Bronchial epithelial cell (primary cell): Measurements from ENCODE around the gene GPR180. TPM values are rescaled to one million over a fixed set of nuclear protein-coding genes. Genes with fewer than 3 reads are reported as not detected.
"Not testable (repeated sequence)": the region's sequence is repeated elsewhere in the genome, so short reads cannot be mapped to it uniquely, and the experiment has no call there.

Source experiments
- DNase-seq: peaks from one replicate; pipeline ENCODE4 v3.0.0-alpha.2; 2010; ENCODE audit warnings: low read depth
- FAIRE-seq: peaks from 2 replicates; lab custom pipeline; 2011; peaks lifted over from hg19 to GRCh38; lab: Jason Lieb, UNC
- H3K27me3 ChIP-seq: 2 replicates; pipeline ENCODE4 v1.5.1; 2011; ENCODE audit warnings: low read length; ENCODE audit not compliant: control insufficient read depth, insufficient read depth
- H3K36me3 ChIP-seq: 2 replicates; pipeline ENCODE4 v1.5.1; 2011; ENCODE audit warnings: low read length; ENCODE audit not compliant: control insufficient read depth, insufficient read depth
- H3K4me3 ChIP-seq: 2 replicates; pipeline ENCODE4 v1.5.1; 2011; ENCODE audit warnings: mild to moderate bottlenecking, low read depth, low read length, control low read depth
- CTCF ChIP-seq: IDR thresholded peaks from 2 replicates; pipeline ENCODE4 v1.5.1; 2011; ENCODE audit warnings: mild to moderate bottlenecking, moderate library complexity, low read length, control low read depth, inconsistent platforms; ENCODE audit not compliant: insufficient read depth, severe bottlenecking
- total RNA-seq: library from RNA; depleted of rRNA; stranded (reverse); fragments of >200 nt; gene quantifications from 2 replicates; pipeline ENCODE4 v1.2.1, GENCODE V29; 2014

The GPR180 gene
- total RNA-seq, 1 donor from 2014 or later = 12.4 TPM

GRCh38 chr13:94636942-94637578 lies 35.4 kb downstream of the GPR180 start:
- no peak for TF ChIP-seq CTCF
- DNase-seq (no peak), FAIRE-seq (no peak)

DNA sequence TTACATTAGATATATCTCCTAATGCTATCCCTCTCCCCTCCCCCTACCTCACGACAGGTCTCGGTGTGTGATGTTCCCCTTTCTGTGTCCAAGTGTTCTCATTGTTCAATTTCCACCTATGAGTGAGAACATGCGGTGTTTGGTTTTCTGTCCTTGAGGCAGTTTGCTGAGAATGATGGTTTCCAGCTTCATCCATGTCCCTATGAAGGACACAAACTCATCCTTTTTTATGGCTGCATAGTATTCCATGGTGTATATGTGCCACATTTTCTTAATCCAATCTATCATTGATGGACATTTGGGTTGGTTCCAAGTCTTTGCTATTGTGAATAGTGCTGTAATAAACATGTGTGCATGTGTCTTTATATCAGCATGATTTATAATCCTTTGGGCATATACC lies 36.0 kb downstream of the GPR180 start:
- H3K27me3 ChIP-seq, H3K4me3 ChIP-seq, DNase-seq, H3K36me3 ChIP-seq, FAIRE-seq: not testable (repeated sequence)

More at GRCh38 chr13:94636942-94637578, 35.4 kb downstream of the GPR180 start:
- Histone ChIP-seq H3K27me3 (no peaks in the 10 kb centered on the region), H3K36me3 (no peaks in the 10 kb centered on the region), H3K4me3 (no peak overlapping the region)

GRCh38 chr13:94640721-94641120 lies 39.1 kb downstream of the GPR180 start:
- Histone ChIP-seq H3K4me3 (no peak overlapping the region), H3K27me3 (no peaks in the 10 kb centered on the region), H3K36me3 (no peaks in the 10 kb centered on the region)
- DNase-seq (peak; percentile 62), FAIRE-seq (no peak)
- TF ChIP-seq CTCF = no peak

GRCh38 chr13:94641409-94641941 lies 39.8 kb downstream of the GPR180 start:
- no peak for FAIRE-seq
- no peak overlapping the region for H3K4me3 ChIP-seq

GRCh38 chr13:94646904-94647303 lies 45.2 kb downstream of the GPR180 start:
- no peak for DNase-seq
- no peak for TF ChIP-seq CTCF
- no peak overlapping the region for H3K4me3 ChIP-seq
- no peaks in the 10 kb centered on the region for H3K36me3 ChIP-seq
- no peaks in the 10 kb centered on the region for H3K27me3 ChIP-seq
- no peak for FAIRE-seq

More at GRCh38 chr13:94641409-94641941, 39.8 kb downstream of the GPR180 start:
- H3K36me3 ChIP-seq = no peaks in the 10 kb centered on the region
- TF ChIP-seq CTCF = no peak
- DNase-seq = peak; percentile 94
- no peaks in the 10 kb centered on the region for H3K27me3 ChIP-seq

GRCh38 chr13:94656176-94656575 lies 54.5 kb downstream of the GPR180 start:
- no peak overlapping the region for H3K4me3 ChIP-seq
- TF ChIP-seq CTCF = no peak
- H3K27me3 ChIP-seq = no peaks in the 10 kb centered on the region
- no peaks in the 10 kb centered on the region for H3K36me3 ChIP-seq
- FAIRE-seq (no peak), DNase-seq (no peak)
